HepG2 (cell line): ENCODE data around the gene PLIN5. TPM values are rescaled to one million over a fixed set of nuclear protein-coding genes. Genes with fewer than 3 reads are reported as not detected.

Source experiments
- ARNT ChIP-seq: fragments of 450-650 bp; IDR thresholded peaks from 2 replicates; pipeline ENCODE4 v1.6.1; 2017
- ASH2L ChIP-seq: fragments of 300-600, 200-600 bp; sonication (generic); IDR thresholded peaks from 2 replicates; pipeline ENCODE4 v1.7.0; 2017; ENCODE audit warnings: low read depth, mild to moderate bottlenecking, moderate library complexity, mixed read lengths, low read length; ENCODE audit not compliant: insufficient read length
- DZIP1 ChIP-seq: sonication (generic); formaldehyde crosslinking; IDR thresholded peaks from 2 replicates; pipeline ENCODE4 v1.5.0; 2020; ENCODE audit warnings: mild to moderate bottlenecking, missing genetic modification reagents
- FOXA3 ChIP-seq: IDR thresholded peaks from 2 replicates; pipeline ENCODE4 v1.6.1; 2016; ENCODE audit warnings: missing genetic modification reagents, missing compliant biosample characterization
- FOXK1 ChIP-seq: sonication (generic); formaldehyde crosslinking; IDR thresholded peaks from 2 replicates; pipeline ENCODE4 v1.4.0; 2020; ENCODE audit warnings: low read depth, missing genetic modification reagents, borderline replicate concordance
- KMT2B ChIP-seq: IDR thresholded peaks from 2 replicates; pipeline ENCODE4 v1.6.1; 2016; ENCODE audit warnings: missing genetic modification reagents, missing compliant biosample characterization
- MTA3 ChIP-seq: sonication (generic); formaldehyde crosslinking; IDR thresholded peaks from 2 replicates; pipeline ENCODE4 v1.4.0; 2020; ENCODE audit warnings: missing genetic modification reagents
- NFE2L1 ChIP-seq: sonication (generic); formaldehyde crosslinking; IDR thresholded peaks from 2 replicates; pipeline ENCODE4 v1.4.0; 2020; ENCODE audit warnings: missing genetic modification reagents, mild to moderate bottlenecking, borderline replicate concordance
- NFIC ChIP-seq: IDR thresholded peaks from 2 replicates; pipeline ENCODE4 v1.6.1; 2012; ENCODE audit warnings: mild to moderate bottlenecking, low read length, inconsistent platforms
- NFKB2 ChIP-seq: sonication (generic); formaldehyde crosslinking; IDR thresholded peaks from 2 replicates; pipeline ENCODE4 v1.4.0; 2020; ENCODE audit warnings: missing genetic modification reagents, borderline replicate concordance
- NFRKB ChIP-seq: fragments of 450-650 bp; IDR thresholded peaks from 2 replicates; pipeline ENCODE4 v1.6.1; 2017
- REL ChIP-seq: sonication (generic); formaldehyde crosslinking; conservative IDR thresholded peaks from 2 replicates; pipeline ENCODE4 v1.8.0; 2022; ENCODE audit warnings: mild to moderate bottlenecking, missing genetic modification reagents, moderate library complexity
- RFX3 ChIP-seq: IDR thresholded peaks from 2 replicates; pipeline ENCODE4 v1.6.1; 2016; ENCODE audit warnings: missing biosample characterization, missing genetic modification reagents
- SETDB1 ChIP-seq: sonication (generic); formaldehyde crosslinking; IDR thresholded peaks from 2 replicates; pipeline ENCODE4 v1.5.1; 2020; ENCODE audit warnings: missing genetic modification reagents, mild to moderate bottlenecking, borderline replicate concordance
- SRSF9 ChIP-seq: fragments of 200-400 bp; formaldehyde crosslinking; IDR thresholded peaks from 2 replicates; pipeline ENCODE4 v1.6.1; 2018; ENCODE audit warnings: borderline replicate concordance, mild to moderate bottlenecking, low read depth, low read length; ENCODE audit not compliant: insufficient read depth, poor library complexity, severe bottlenecking
- USF2 ChIP-seq, 2 experiments: sonication (generic) in 1 of 2; formaldehyde crosslinking in 1 of 2; IDR thresholded peaks; 2 replicates each; pipeline versions ENCODE4 v1.5.1 to v1.6.1; 2011 to 2020; ENCODE audit warnings: borderline replicate concordance in 1 of 2, low read depth in 1 of 2, low read length in 1 of 2, mild to moderate bottlenecking in 1 of 2, missing genetic modification reagents in 1 of 2, moderate library complexity in 1 of 2
- XRCC5 ChIP-seq: fragments of 200-400 bp; formaldehyde crosslinking; optimal IDR thresholded peaks from 2 replicates; pipeline ENCODE3; 2017; ENCODE audit warnings: mild to moderate bottlenecking, low read length
- ZNF512 ChIP-seq: sonication (generic); formaldehyde crosslinking; IDR thresholded peaks from 2 replicates; pipeline ENCODE4 v1.4.0; 2020; ENCODE audit warnings: mild to moderate bottlenecking, missing genetic modification reagents
- ZNF619 ChIP-seq: sonication (generic); formaldehyde crosslinking; IDR thresholded peaks from 2 replicates; pipeline ENCODE4 v1.4.0; 2020; ENCODE audit warnings: mild to moderate bottlenecking, missing genetic modification reagents
- ZNF660 ChIP-seq: sonication (generic); formaldehyde crosslinking; IDR thresholded peaks from 2 replicates; pipeline ENCODE4 v1.5.1; 2020; ENCODE audit warnings: mild to moderate bottlenecking, low read depth, missing genetic modification reagents, borderline replicate concordance
- ZNF776 ChIP-seq: sonication (generic); formaldehyde crosslinking; IDR thresholded peaks from 2 replicates; pipeline ENCODE4 v1.4.0; 2020; ENCODE audit warnings: mild to moderate bottlenecking, missing genetic modification reagents
- polyA plus RNA-seq, 8 experiments: library from polyadenylated mRNA; depleted of rRNA in 3 of 8; stranded (reverse) in 7 of 8; unstranded in 1 of 8; fragments of >200 nt; fragmentation: Illumina TruSeq in 4 of 8; extraction: Trizol in 4 of 8; gene quantifications; 2 replicates each; pipeline versions ENCODE4 v1.2.1 to v1.2.3, GENCODE V29; 2011 to 2016; ENCODE audit warnings: low read depth in 4 of 8, missing spikeins in 1 of 8, mixed read lengths in 1 of 8; ENCODE audit not compliant: insufficient read depth in 1 of 8
- total RNA-seq, 5 experiments: library from RNA; depleted of rRNA; stranded (reverse); fragments of >200 nt; fragmentation: Illumina TruSeq; extraction: Trizol; gene quantifications; 2 replicates each; pipeline ENCODE4 v1.2.3, GENCODE V29; 2016; ENCODE audit warnings: low read depth in 1 of 5
- TF ChIP-seq, protein P1 (sequence below): sonication (generic); formaldehyde crosslinking; IDR thresholded peaks from 2 replicates; pipeline ENCODE4 v1.4.0; 2020; ENCODE audit warnings: missing genetic modification reagents

The PLIN5 gene
- total and polyA plus RNA-seq, 2 of the 13 experiments (the other 11 are each of a cell fraction or from before 2014, with no cell fraction given), result 1.8 to 4.8 TPM

GRCh38 chr19:4541114-4541805, 6.2 kb upstream of the PLIN5 start (continued):
- TF ChIP-seq NFIC (no peak), ZNF619 (CRISPR knock-in tag) (no peak), DZIP1 (CRISPR knock-in tag) (no peak), XRCC5 (no peak), ASH2L (no peak), REL (no peak), KMT2B (CRISPR knock-in tag) (no peak), MTA3 (CRISPR knock-in tag) (no peak), SRSF9 (no peak), NFE2L1 (CRISPR knock-in tag) (no peak), ARNT (no peak), NFRKB (no peak), FOXA3 (peak; percentile 15; the same call in 1 of the 2 replicates), FOXK1 (no peak), NFKB2 (CRISPR knock-in tag) (no peak), USF2 (IDR thresholded peaks at IDR 0.05; ENCODE audit: low read depth, low read length) (no peak), USF2 (CRISPR knock-in tag; IDR thresholded peaks at IDR 0.05; ENCODE audit: borderline replicate concordance) (no peak), ZNF512 (CRISPR knock-in tag) (no peak), ZNF660 (CRISPR knock-in tag) (no peak), RFX3 (no peak), SETDB1 (CRISPR knock-in tag) (no peak), ZNF776 (CRISPR knock-in tag) (no peak)
- TF ChIP-seq, protein P1, sequence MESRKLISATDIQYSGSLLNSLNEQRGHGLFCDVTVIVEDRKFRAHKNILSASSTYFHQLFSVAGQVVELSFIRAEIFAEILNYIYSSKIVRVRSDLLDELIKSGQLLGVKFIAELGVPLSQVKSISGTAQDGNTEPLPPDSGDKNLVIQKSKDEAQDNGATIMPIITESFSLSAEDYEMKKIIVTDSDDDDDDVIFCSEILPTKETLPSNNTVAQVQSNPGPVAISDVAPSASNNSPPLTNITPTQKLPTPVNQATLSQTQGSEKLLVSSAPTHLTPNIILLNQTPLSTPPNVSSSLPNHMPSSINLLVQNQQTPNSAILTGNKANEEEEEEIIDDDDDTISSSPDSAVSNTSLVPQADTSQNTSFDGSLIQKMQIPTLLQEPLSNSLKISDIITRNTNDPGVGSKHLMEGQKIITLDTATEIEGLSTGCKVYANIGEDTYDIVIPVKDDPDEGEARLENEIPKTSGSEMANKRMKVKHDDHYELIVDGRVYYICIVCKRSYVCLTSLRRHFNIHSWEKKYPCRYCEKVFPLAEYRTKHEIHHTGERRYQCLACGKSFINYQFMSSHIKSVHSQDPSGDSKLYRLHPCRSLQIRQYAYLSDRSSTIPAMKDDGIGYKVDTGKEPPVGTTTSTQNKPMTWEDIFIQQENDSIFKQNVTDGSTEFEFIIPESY (CRISPR knock-in tag), result no peak
